Subcutaneous preadipocyte (primary cell): ENCODE results near the gene CNN2. TPM values are rescaled to one million over a fixed set of nuclear protein-coding genes. Genes with fewer than 3 reads are reported as not detected.

Experiments used
- small RNA-seq: library from RNA; depleted of rRNA; stranded (forward); fragments of <200 nt; gene quantifications from one replicate; pipeline ENCODE3, GENCODE V24; 2012
- total RNA-seq: library from RNA; depleted of rRNA; stranded (reverse); fragments of >200 nt; gene quantifications from 2 replicates; pipeline ENCODE4 v1.2.3, GENCODE V29; 2012

The CNN2 gene
- total RNA-seq, result 122 and 131 TPM in 2 replicates

DNA sequence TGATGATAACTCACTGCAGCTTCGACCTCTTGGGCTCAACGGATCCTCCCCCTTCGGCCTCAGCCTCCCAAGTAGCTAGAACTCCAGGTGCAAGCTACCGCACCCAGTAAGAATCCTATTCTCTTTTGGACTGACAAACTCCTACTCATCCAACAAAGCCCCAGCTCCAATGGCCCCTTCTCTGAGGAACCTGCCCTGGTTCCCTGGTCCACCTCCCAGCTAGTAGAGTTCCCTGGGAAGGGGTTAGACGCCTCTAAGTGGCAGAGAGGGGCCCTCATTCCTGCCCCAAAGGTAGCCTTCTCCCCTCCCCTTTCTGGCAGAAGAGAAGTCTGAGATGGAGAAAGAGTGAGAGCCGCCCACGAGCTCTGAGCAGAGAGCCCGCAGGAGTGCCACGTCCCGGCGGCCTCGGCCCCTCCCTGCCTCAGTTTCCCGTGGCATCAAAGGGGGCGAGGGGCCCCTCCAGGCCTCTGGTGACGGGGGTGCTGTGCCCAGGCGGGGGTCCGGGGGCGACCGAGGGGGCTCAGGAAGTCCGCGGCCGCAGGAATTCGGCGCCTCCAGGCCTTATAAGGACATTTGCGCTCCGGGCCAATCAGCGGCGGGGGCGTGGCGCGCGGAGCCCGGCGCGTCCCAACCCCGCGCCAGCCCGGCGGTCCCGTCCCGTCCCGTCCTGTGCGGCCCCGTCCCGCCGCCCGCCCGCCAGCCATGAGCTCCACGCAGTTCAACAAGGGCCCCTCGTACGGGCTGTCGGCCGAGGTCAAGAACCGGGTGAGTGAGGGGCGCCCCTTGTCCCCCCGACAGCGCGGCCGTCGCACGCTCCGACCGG, at the start of gene CNN2:
TSS of gene CNN2 (plus strand) at position 649 of the 823 bp plus-strand sequence. CDS start at position 703, 54 bp downstream.

GRCh38 chr19:984165-984967, 42.0 kb upstream of the CNN2 start, which contains the start of gene WDR18:
TSS of gene WDR18 (plus strand) at chr19:984345. CDS start at chr19:984354, 9 bp downstream.

GRCh38 chr19:1000095-1000494, 26.3 kb upstream of the CNN2 start, which contains the start of gene GRIN3B:
TSS of gene GRIN3B (plus strand) at chr19:1000419. CDS start at chr19:1000438, 19 bp downstream.

GRCh38 chr19:1020868-1021425, 5.5 kb upstream of the CNN2 start, which contains the start of gene TMEM259:
TSS of gene TMEM259 (minus strand) at chr19:1021123. CDS start at chr19:1020996, 127 bp downstream.

GRCh38 chr19:1039646-1040475, 13.5 kb downstream of the CNN2 start, which contains the start of gene ABCA7:
TSS of gene ABCA7 (plus strand) at chr19:1040107. CDS start at chr19:1041362, 1,255 bp downstream.

GRCh38 chr19:1066748-1067340, 40.4 kb downstream of the CNN2 start, which contains the start of gene ARHGAP45:
TSS of gene ARHGAP45 (plus strand) at chr19:1067167. CDS start at chr19:1067406, 239 bp downstream.

Small RNAs within 50 kb of the gene (small RNA-seq; reads per million reads assigned to genes)
- gene RNU6-2, result 14.5 reads per million, percentile 96 among the genes with 10 or more reads in this experiment

Other genes with a start within 250 kb of the CNN2 start
- 133 and 189 TPM in 2 replicates for gene PTBP1, start 229.2 kb upstream of the CNN2 start, total RNA-seq
- gene PLPPR3, start 204.7 kb upstream of the CNN2 start, total RNA-seq, result not detected in 2 replicates
- gene AZU1, start 198.8 kb upstream of the CNN2 start, total RNA-seq, result not detected in 2 replicates
- gene PRTN3, start 185.6 kb upstream of the CNN2 start, total RNA-seq, result not detected in 2 replicates
- gene ELANE, start 174.3 kb upstream of the CNN2 start, total RNA-seq, result 0.20 and 0.37 TPM in 2 replicates
- gene CFD, start 166.9 kb upstream of the CNN2 start, total RNA-seq, result 8.0 and 144 TPM in 2 replicates
- 24.3 and 25.0 TPM in 2 replicates for gene MED16, start 133.4 kb upstream of the CNN2 start, total RNA-seq
- gene RNU6-9, start 133.1 kb upstream of the CNN2 start, total RNA-seq, result not detected in 2 replicates
- gene R3HDM4, start 113.4 kb upstream of the CNN2 start, total RNA-seq, result 23.1 and 25.7 TPM in 2 replicates
- gene KISS1R, start 109.3 kb upstream of the CNN2 start, total RNA-seq, result not detected in 2 replicates
- 18.4 and 33.2 TPM in 2 replicates for gene ARID3A, start 100.6 kb upstream of the CNN2 start, total RNA-seq
- 68.0 and 80.9 TPM in 2 replicates for gene WDR18, start 42.3 kb upstream of the CNN2 start, total RNA-seq
- under 0.01 and 0.20 TPM in 2 replicates for gene GRIN3B, start 26.2 kb upstream of the CNN2 start, total RNA-seq
- gene TMEM259, start 5.5 kb upstream of the CNN2 start, total RNA-seq, result 68.3 and 80.5 TPM in 2 replicates
- gene RNU6-2, start 5.1 kb upstream of the CNN2 start, total RNA-seq, result not detected in 2 replicates
- gene ABCA7, start 13.5 kb downstream of the CNN2 start, total RNA-seq, result 4.0 and 4.3 TPM in 2 replicates
- 0.78 and 1.5 TPM in 2 replicates for gene ARHGAP45, start 40.6 kb downstream of the CNN2 start, total RNA-seq
- 84.5 and 113 TPM in 2 replicates for gene POLR2E, start 68.8 kb downstream of the CNN2 start, total RNA-seq
- gene GPX4, start 77.4 kb downstream of the CNN2 start, total RNA-seq, result 326 and 402 TPM in 2 replicates
- 44.4 and 46.3 TPM in 2 replicates for gene SBNO2, start 147.7 kb downstream of the CNN2 start, total RNA-seq
- 58.4 and 85.0 TPM in 2 replicates for gene STK11, start 179.2 kb downstream of the CNN2 start, total RNA-seq
- 2.9 and 4.7 TPM in 2 replicates for gene CBARP, start 211.4 kb downstream of the CNN2 start, total RNA-seq
- 25.4 and 32.7 TPM in 2 replicates for gene ATP5F1D, start 215.1 kb downstream of the CNN2 start, total RNA-seq
- 15.8 and 21.9 TPM in 2 replicates for gene MIDN, start 222.0 kb downstream of the CNN2 start, total RNA-seq
- gene CIRBP, start 242.7 kb downstream of the CNN2 start, total RNA-seq, result 99.2 and 106 TPM in 2 replicates
- gene FAM174C, start 248.9 kb downstream of the CNN2 start, total RNA-seq, result 28.9 and 36.4 TPM in 2 replicates